ENCODE measurements around the gene ANXA1. TPM values are rescaled to one million over a fixed set of nuclear protein-coding genes. Genes with fewer than 3 reads are reported as not detected.

ANXA1 gene
- total RNA-seq, 2 experiments from 2014 or later, result 310 to 317 TPM

- no peak overlapping the region for H3K27ac Mint-ChIP-seq
- Histone ChIP-seq H3K9me3 (ENCODE audit: control insufficient read depth in 1 of 2, insufficient read depth in 1 of 2, low read length in 2 of 2) (no peaks in the 10 kb centered on the region), H3K27me3 (ENCODE audit: control insufficient read depth in 1 of 2, insufficient read depth in 2 of 2, low read length in 2 of 2) (no peaks in the 10 kb centered on the region), H3K27ac (ENCODE audit: low read depth in 1 of 2, low read length in 2 of 2) (no peak overlapping the region), H3K4me3 (ENCODE audit: low read length) (no peak overlapping the region), H3K4me1 (ENCODE audit: insufficient read depth, low read length) (peaks cover 3% of the 10 kb centered on the region), H3K36me3 (ENCODE audit: insufficient read depth, low read length) (no peaks in the 10 kb centered on the region)
- peak overlapping the region; percentile 26 for H3K4me3 Mint-ChIP-seq
- POLR2A ChIA-PET, result interaction anchor here (1.0 kb wide), 1 partner anchor 16 kb away, joined by 7 read pairs; no protein-coding TSS in a partner anchor
- CTCF ChIA-PET, result interaction anchor here (0.6 to 1.6 kb wide), 4 partner anchors 16 to 41 kb away, joined by 3 read pairs; no protein-coding TSS in a partner anchor
- H3K27me3 Mint-ChIP-seq, result no peaks in the 10 kb centered on the region
- H3K4me1 Mint-ChIP-seq (ENCODE audit: low read depth), result peaks cover 64% of the 10 kb centered on the region
- DNase-seq (no peak), ATAC-seq (ENCODE audit: poor library complexity) (no peak)
- intact Hi-C loops (cut with DNase I, micrococcal nuclease), result no loop called here
- no peak for TF ChIP-seq CTCF (IDR thresholded peaks at IDR 0.05)
- no peaks in the 10 kb centered on the region for H3K9me3 Mint-ChIP-seq
- H3K36me3 Mint-ChIP-seq (ENCODE audit: low read depth), result peaks cover 6% of the 10 kb centered on the region
Observed at GRCh38 chr9:73148447-73148937, 3.2 kb upstream of the ANXA1 start.

- H3K27me3 Mint-ChIP-seq, result no peaks in the 10 kb centered on the region
- Histone ChIP-seq H3K36me3 (ENCODE audit: insufficient read depth, low read length) (no peaks in the 10 kb centered on the region), H3K9me3 (ENCODE audit: control insufficient read depth in 1 of 2, insufficient read depth in 1 of 2, low read length in 2 of 2) (no peaks in the 10 kb centered on the region), H3K27me3 (ENCODE audit: control insufficient read depth in 1 of 2, insufficient read depth in 2 of 2, low read length in 2 of 2) (no peaks in the 10 kb centered on the region), H3K4me1 (ENCODE audit: insufficient read depth, low read length) (peaks cover 9% of the 10 kb centered on the region), H3K27ac (ENCODE audit: low read depth in 1 of 2, low read length in 2 of 2) (no peak overlapping the region), H3K4me3 (ENCODE audit: low read length) (peak overlapping the region; percentile 9)
- POLR2A ChIA-PET, result interaction anchor here (1.0 kb wide), 1 partner anchor 17 kb away, joined by 7 read pairs; no protein-coding TSS in a partner anchor
- intact Hi-C loops (cut with DNase I, micrococcal nuclease), result loop anchor here in 1 of 2 experiments (1.0 kb wide), 1 partner anchor 17 kb away; no protein-coding TSS in a partner anchor
- H3K9me3 Mint-ChIP-seq, result no peaks in the 10 kb centered on the region
- DNase-seq (peak in 4 of 14 experiments; percentile 16 to 78 (median 69)), ATAC-seq (ENCODE audit: poor library complexity) (peak; percentile 48)
- CTCF ChIA-PET, result interaction anchor here (0.9 to 1.6 kb wide), 3 partner anchors 17 to 68 kb away, joined by 3 read pairs; no protein-coding TSS in a partner anchor
- no peak for TF ChIP-seq CTCF (IDR thresholded peaks at IDR 0.05)
- H3K4me3 Mint-ChIP-seq, result peak overlapping the region; percentile 67
- H3K27ac Mint-ChIP-seq, result peak overlapping the region; percentile 71
- H3K4me1 Mint-ChIP-seq (ENCODE audit: low read depth), result peaks cover 66% of the 10 kb centered on the region
- peaks cover 10% of the 10 kb centered on the region for H3K36me3 Mint-ChIP-seq (ENCODE audit: low read depth)
Observed at GRCh38 chr9:73149371-73150067, 2.1 kb upstream of the ANXA1 start.

- DNase-seq, result peak in 1 of 14 experiments; percentile 30
- H3K4me3 ChIP-seq (ENCODE audit: low read length), result peak overlapping the region; percentile 68
- H3K36me3 ChIP-seq (ENCODE audit: insufficient read depth, low read length), result peaks cover 7% of the 10 kb centered on the region
- CTCF ChIA-PET, result interaction anchor here (1.2 to 1.6 kb wide), 4 partner anchors 8 to 45 kb away, joined by 3 to 6 read pairs (median 4); no protein-coding TSS in a partner anchor
- peak overlapping the region; percentile 59 to 79 for H3K27ac ChIP-seq (ENCODE audit: low read depth in 1 of 2, low read length in 2 of 2)
- Mint-ChIP-seq H3K4me1 (ENCODE audit: low read depth) (peaks cover 86% of the 10 kb centered on the region), H3K36me3 (ENCODE audit: low read depth) (peaks cover 16% of the 10 kb centered on the region), H3K27me3 (no peaks in the 10 kb centered on the region), H3K4me3 (peak overlapping the region; percentile 88), H3K27ac (peak overlapping the region; percentile 87), H3K9me3 (no peaks in the 10 kb centered on the region)
- H3K4me1 ChIP-seq (ENCODE audit: insufficient read depth, low read length), result peaks cover 19% of the 10 kb centered on the region
- POLR2A ChIA-PET, result interaction anchor here (1.0 to 3.0 kb wide), 4 partner anchors 15 to 787 kb away, joined by 3 to 22 read pairs (median 6); partner anchors contain the start of gene ZFAND5
- H3K27me3 ChIP-seq (ENCODE audit: control insufficient read depth in 1 of 2, insufficient read depth in 2 of 2, low read length in 2 of 2), result no peaks in the 10 kb centered on the region
- no peak for TF ChIP-seq CTCF (IDR thresholded peaks at IDR 0.05)
- ATAC-seq (ENCODE audit: poor library complexity), result no peak
- no peaks in the 10 kb centered on the region for H3K9me3 ChIP-seq (ENCODE audit: control insufficient read depth in 1 of 2, insufficient read depth in 1 of 2, low read length in 2 of 2)
- intact Hi-C loops (cut with DNase I, micrococcal nuclease), result no loop called here
Observed at GRCh38 chr9:73152543-73152844, 829 bp downstream of the ANXA1 start.
